OCI-LY7 (cell line): Measurements from ENCODE around the gene NLGN1. TPM values are rescaled to one million over a fixed set of nuclear protein-coding genes. Genes with fewer than 3 reads are reported as not detected.
A peak's percentile ranks its signal among the peaks of the same experiment; 100 is the strongest.

ENCODE experiments used
- BruUV-seq: library from RNA; stranded (reverse); fragments of 400-500 nt; replicated peaks from 2 replicates; lab custom pipeline; 2021; lab: Mats Ljungman, UMichigan
- CTCF ChIA-PET: fragments of 300-600 bp; sonication (Branson Sonifier 250); formaldehyde crosslinking; loops from one replicate; lab custom pipeline; 2022; ENCODE audit warnings: antibody characterized with exemption; ENCODE audit not compliant: unreplicated experiment; lab: Charles Lee
- POLR2A ChIA-PET: fragments of 300-600 bp; sonication (Branson Sonifier 250); formaldehyde crosslinking; loops from one replicate; lab custom pipeline; 2022; ENCODE audit warnings: antibody characterized with exemption; lab: Charles Lee
- DNase-seq: peaks from one replicate; pipeline ENCODE4 v3.0.0-alpha.2; 2015; ENCODE audit warnings: low spot score
- H2AFZ ChIP-seq: fragments of 200-600 bp; sonication (generic), shearing (Covaris generic); 2 replicates; pipeline ENCODE4 v1.6.1; 2014; ENCODE audit warnings: mild to moderate bottlenecking, antibody characterized with exemption, low read length, moderate library complexity
- H3K27ac ChIP-seq: fragments of 200-600 bp; sonication (generic); 2 replicates; pipeline ENCODE4 v1.5.1; 2014; ENCODE audit warnings: mixed run types, low read depth, mild to moderate bottlenecking, moderate library complexity, low read length, inconsistent platforms; ENCODE audit not compliant: poor library complexity, severe bottlenecking
- H3K36me3 ChIP-seq: fragments of 200-600 bp; sonication (generic); 2 replicates; pipeline ENCODE4 v1.6.1; 2014; ENCODE audit warnings: mild to moderate bottlenecking, antibody characterized with exemption, low read length, moderate library complexity, mixed read lengths; ENCODE audit not compliant: insufficient read depth
- H3K4me1 ChIP-seq: fragments of 200-600 bp; sonication (generic); 2 replicates; pipeline ENCODE4 v1.5.1; 2014; ENCODE audit warnings: mild to moderate bottlenecking, low read length; ENCODE audit not compliant: insufficient read depth, poor library complexity, severe bottlenecking
- H3K4me2 ChIP-seq: fragments of 200-600 bp; sonication (generic); 2 replicates; pipeline ENCODE4 v1.6.1; 2014; ENCODE audit warnings: mild to moderate bottlenecking, low read length
- H3K4me3 ChIP-seq: fragments of 200-600 bp; sonication (generic); 2 replicates; pipeline ENCODE4 v1.5.1; 2014; ENCODE audit warnings: mild to moderate bottlenecking, low read depth, low read length; ENCODE audit not compliant: poor library complexity, severe bottlenecking
- H3K79me2 ChIP-seq: fragments of 200-600 bp; sonication (generic); 2 replicates; pipeline ENCODE4 v1.6.1; 2016; ENCODE audit warnings: low read depth, mild to moderate bottlenecking, low read length, moderate library complexity, mixed read lengths; ENCODE audit not compliant: insufficient read depth
- H3K9me2 ChIP-seq: fragments of 200-600 bp; sonication (generic); 2 replicates; pipeline ENCODE4 v1.6.1; 2016; ENCODE audit warnings: mild to moderate bottlenecking, low read length, mixed read lengths; ENCODE audit not compliant: insufficient read depth
- H3K9me3 ChIP-seq: fragments of 200-600 bp; sonication (generic); 2 replicates; pipeline ENCODE4 v1.6.1; 2014; ENCODE audit warnings: mild to moderate bottlenecking, mixed run types, low read length, mixed read lengths
- H4K20me1 ChIP-seq: fragments of 200-600 bp; sonication (generic); 2 replicates; pipeline ENCODE4 v1.6.1; 2014; ENCODE audit warnings: mild to moderate bottlenecking, antibody characterized with exemption, low read length, moderate library complexity, mixed read lengths; ENCODE audit not compliant: insufficient read depth
- EZH2phosphoT487 ChIP-seq: fragments of 200-600 bp; sonication (generic); IDR thresholded peaks from 2 replicates; pipeline ENCODE4 v1.6.1; 2018; ENCODE audit warnings: low read depth, borderline replicate concordance, mild to moderate bottlenecking, mixed run types, antibody characterized with exemption, low read length, moderate library complexity, mixed read lengths
- intact Hi-C: fragments of 100-400 bp; cut with micrococcal nuclease; formaldehyde crosslinking; loops from one replicate; pipeline ENCODE4 v1.10.0; 2022; ENCODE audit not compliant: unreplicated experiment
- total RNA-seq, 2 experiments: library from RNA; depleted of rRNA in 1 of 2; stranded (reverse); fragments of >200 nt in 1 of 2; shearing (Covaris generic) in 1 of 2; gene quantifications; 2 replicates each; pipeline ENCODE4 v1.2.3, GENCODE V29; 2014 to 2022
- TF ChIP-seq, protein P1 (sequence below): fragments of 200-600 bp; sonication (generic); conservative IDR thresholded peaks from 2 replicates; pipeline ENCODE4 v1.5.1; 2014; ENCODE audit warnings: mild to moderate bottlenecking, antibody characterized with exemption, low read length, moderate library complexity, mixed read lengths

The NLGN1 gene
- total RNA-seq, 2 experiments from 2014 or later, result not detected

DNA sequence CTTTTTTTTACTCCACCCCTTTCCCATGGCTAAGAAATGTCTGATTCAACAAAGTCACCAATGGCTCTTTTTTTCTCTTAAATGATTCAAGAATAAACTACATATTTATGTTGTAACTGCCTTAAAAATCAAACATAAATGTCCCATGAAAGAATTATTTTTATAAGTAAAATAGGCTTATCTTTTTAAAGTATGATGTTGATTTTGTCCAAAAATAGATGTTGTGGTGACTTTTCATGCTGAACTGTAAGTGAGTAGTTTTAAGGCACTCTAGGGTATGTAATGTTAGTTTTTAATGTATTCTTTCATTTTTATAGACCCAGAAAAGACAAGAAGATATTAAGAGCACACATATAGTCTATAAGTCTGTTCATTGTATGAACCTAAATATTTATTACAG is 594.9 kb downstream of the NLGN1 start:
- ChIA-PET POLR2A (no interaction called here), CTCF (no interaction called here)
- Histone ChIP-seq H3K9me2 (no peaks in the 10 kb centered on the region), H3K9me3 (no peaks in the 10 kb centered on the region), H2AFZ (no peak overlapping the region), H3K4me3 (no peak overlapping the region), H3K27ac (no peak overlapping the region), H3K4me2 (no peak overlapping the region), H3K79me2 (no peaks in the 10 kb centered on the region), H3K36me3 (no peaks in the 10 kb centered on the region), H4K20me1 (no peaks in the 10 kb centered on the region), H3K4me1 (no peaks in the 10 kb centered on the region)
- no TSS peak for BruUV-seq
- DNase-seq, result no peak
- TF ChIP-seq, protein P1, sequence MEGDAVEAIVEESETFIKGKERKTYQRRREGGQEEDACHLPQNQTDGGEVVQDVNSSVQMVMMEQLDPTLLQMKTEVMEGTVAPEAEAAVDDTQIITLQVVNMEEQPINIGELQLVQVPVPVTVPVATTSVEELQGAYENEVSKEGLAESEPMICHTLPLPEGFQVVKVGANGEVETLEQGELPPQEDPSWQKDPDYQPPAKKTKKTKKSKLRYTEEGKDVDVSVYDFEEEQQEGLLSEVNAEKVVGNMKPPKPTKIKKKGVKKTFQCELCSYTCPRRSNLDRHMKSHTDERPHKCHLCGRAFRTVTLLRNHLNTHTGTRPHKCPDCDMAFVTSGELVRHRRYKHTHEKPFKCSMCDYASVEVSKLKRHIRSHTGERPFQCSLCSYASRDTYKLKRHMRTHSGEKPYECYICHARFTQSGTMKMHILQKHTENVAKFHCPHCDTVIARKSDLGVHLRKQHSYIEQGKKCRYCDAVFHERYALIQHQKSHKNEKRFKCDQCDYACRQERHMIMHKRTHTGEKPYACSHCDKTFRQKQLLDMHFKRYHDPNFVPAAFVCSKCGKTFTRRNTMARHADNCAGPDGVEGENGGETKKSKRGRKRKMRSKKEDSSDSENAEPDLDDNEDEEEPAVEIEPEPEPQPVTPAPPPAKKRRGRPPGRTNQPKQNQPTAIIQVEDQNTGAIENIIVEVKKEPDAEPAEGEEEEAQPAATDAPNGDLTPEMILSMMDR, result no peak
- TF ChIP-seq EZH2phosphoT487, result no peak
- intact Hi-C loops, result no loop called here

DNA sequence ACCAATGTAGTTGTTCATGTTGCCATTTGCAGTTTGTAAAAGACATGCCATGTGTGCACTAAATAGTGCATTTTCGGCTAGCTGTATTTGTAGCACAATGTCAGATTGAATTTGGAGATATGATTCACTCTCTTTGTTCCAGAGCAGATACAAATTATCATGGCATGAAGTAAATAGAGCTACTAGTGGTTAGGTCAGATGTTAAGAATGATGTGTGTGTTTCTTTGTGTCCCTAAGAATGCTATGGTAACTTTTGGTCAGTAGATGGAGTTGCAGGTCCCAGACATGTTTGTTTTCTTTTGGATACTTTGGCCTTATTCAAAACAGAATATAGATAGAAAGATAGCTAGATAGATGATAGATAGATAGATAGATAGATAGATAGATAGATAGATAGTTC is 595.8 kb downstream of the NLGN1 start:
- no peaks in the 10 kb centered on the region for H3K79me2 ChIP-seq
- ChIA-PET POLR2A (no interaction called here), CTCF (interaction anchor here (0.7 kb wide), 1 partner anchor 10 kb away, joined by 3 read pairs; no protein-coding TSS in a partner anchor)
- no peak overlapping the region for H3K4me2 ChIP-seq
- DNase-seq, result no peak
- H2AFZ ChIP-seq, result no peak overlapping the region
- no peaks in the 10 kb centered on the region for H3K36me3 ChIP-seq
- no peaks in the 10 kb centered on the region for H3K4me1 ChIP-seq
- H3K9me3 ChIP-seq, result no peaks in the 10 kb centered on the region
- H3K9me2 ChIP-seq, result no peaks in the 10 kb centered on the region
- TF ChIP-seq EZH2phosphoT487, result no peak
- TF ChIP-seq, protein P1, result peak; percentile 59
- H4K20me1 ChIP-seq, result no peaks in the 10 kb centered on the region
- BruUV-seq, result no TSS peak
- H3K4me3 ChIP-seq, result no peak overlapping the region
- intact Hi-C loops, result no loop called here
- no peak overlapping the region for H3K27ac ChIP-seq

DNA sequence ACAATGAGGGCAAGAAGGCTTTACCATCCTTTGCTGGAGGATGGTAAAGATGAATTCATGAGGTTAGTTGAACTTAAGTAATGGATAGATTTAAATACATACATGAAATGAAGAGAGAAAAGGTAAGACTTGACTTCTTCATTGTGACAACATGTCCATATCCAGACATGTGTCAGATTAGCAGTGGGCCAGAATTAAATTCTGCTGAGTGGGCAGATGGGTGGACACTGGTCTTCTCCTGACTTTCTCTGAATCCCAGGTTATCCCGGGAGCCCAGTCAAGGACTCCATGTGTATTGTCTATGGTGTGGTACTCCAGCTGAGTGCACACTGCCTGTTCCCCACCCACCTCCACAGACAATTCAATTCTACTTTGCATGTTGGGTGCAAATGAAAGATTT is 603.1 kb downstream of the NLGN1 start:
- ChIA-PET CTCF (no interaction called here), POLR2A (no interaction called here)
- DNase-seq, result no peak
- Histone ChIP-seq H3K9me3 (no peaks in the 10 kb centered on the region), H3K27ac (no peak overlapping the region), H3K36me3 (no peaks in the 10 kb centered on the region), H3K9me2 (no peaks in the 10 kb centered on the region), H3K4me3 (no peak overlapping the region), H3K4me2 (no peak overlapping the region), H3K79me2 (no peaks in the 10 kb centered on the region), H3K4me1 (no peaks in the 10 kb centered on the region), H4K20me1 (no peaks in the 10 kb centered on the region), H2AFZ (no peak overlapping the region)
- BruUV-seq, result no TSS peak
- TF ChIP-seq, protein P1, result no peak
- TF ChIP-seq EZH2phosphoT487, result no peak
- intact Hi-C loops, result no loop called here
